SU-DHL-6 (cell line): Measurements from ENCODE around the gene ARHGAP6.

Source experiments
- EZH2phosphoT487 ChIP-seq: fragments of 200-600 bp; sonication (generic), shearing (Covaris generic); conservative IDR thresholded peaks from 2 replicates; pipeline ENCODE4 v1.6.1; 2018; ENCODE audit warnings: mild to moderate bottlenecking, antibody characterized with exemption, low read length, moderate library complexity, mixed read lengths
- TF ChIP-seq, protein P1 (sequence below): fragments of 200-600 bp; sonication (generic); IDR thresholded peaks from one replicate; pipeline ENCODE4 v1.5.1; 2017; ENCODE audit warnings: antibody characterized with exemption, mild to moderate bottlenecking, low read length, moderate library complexity; ENCODE audit not compliant: insufficient read depth, poor library complexity, severe bottlenecking

DNA sequence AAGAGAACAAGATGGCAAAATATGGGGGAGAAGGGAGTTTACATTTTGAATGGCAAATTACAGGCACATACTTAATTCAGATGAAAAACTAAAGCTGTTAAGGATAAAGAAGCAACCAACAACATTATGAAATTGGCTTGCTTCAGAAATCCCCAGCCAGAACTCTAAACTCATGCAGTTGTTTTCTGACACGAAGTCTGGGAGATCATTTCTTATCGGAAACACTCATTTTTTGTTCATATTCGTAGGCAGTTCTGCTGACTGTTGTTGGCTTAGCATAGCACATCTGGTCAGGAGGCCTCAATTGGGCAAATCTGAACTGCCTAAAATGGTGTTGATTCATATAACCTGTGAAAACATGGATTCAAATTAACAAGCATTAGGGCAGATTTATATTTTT, 33.0 kb upstream of the ARHGAP6 start:
- TF ChIP-seq, protein P1, sequence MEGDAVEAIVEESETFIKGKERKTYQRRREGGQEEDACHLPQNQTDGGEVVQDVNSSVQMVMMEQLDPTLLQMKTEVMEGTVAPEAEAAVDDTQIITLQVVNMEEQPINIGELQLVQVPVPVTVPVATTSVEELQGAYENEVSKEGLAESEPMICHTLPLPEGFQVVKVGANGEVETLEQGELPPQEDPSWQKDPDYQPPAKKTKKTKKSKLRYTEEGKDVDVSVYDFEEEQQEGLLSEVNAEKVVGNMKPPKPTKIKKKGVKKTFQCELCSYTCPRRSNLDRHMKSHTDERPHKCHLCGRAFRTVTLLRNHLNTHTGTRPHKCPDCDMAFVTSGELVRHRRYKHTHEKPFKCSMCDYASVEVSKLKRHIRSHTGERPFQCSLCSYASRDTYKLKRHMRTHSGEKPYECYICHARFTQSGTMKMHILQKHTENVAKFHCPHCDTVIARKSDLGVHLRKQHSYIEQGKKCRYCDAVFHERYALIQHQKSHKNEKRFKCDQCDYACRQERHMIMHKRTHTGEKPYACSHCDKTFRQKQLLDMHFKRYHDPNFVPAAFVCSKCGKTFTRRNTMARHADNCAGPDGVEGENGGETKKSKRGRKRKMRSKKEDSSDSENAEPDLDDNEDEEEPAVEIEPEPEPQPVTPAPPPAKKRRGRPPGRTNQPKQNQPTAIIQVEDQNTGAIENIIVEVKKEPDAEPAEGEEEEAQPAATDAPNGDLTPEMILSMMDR: no peak
- TF ChIP-seq EZH2phosphoT487: no peak
